GM19438 (cell line): ENCODE measurements around the gene PACSIN3.
"Not testable (repeated sequence)": the region's sequence is repeated elsewhere in the genome, so short reads cannot be mapped to it uniquely, and the experiment has no call there.

Experiments used
- ATAC-seq: cut with Tn5 transposase; IDR thresholded peaks from one replicate; pipeline ENCODE4 v1.9.1; 2021; ENCODE audit warnings: low read depth; ENCODE audit not compliant: unreplicated experiment

The PACSIN3 gene

GRCh38 chr11:47186076-47186699 lies at the start of gene PACSIN3:
Gene PACSIN3 (minus strand): TSS chr11:47186434. CDS start chr11:47182727, 3,707 bp downstream.
- ATAC-seq = peak; percentile 69

GRCh38 chr11:47235163-47235562 lies 48.9 kb upstream of the PACSIN3 start:
- no peak for ATAC-seq

GRCh38 chr11:47234669-47235100 lies 48.5 kb upstream of the PACSIN3 start:
- ATAC-seq = no peak

GRCh38 chr11:47233989-47234668 lies 47.9 kb upstream of the PACSIN3 start:
- ATAC-seq = no peak

- no peak for ATAC-seq
Measured at GRCh38 chr11:47233051-47233450, 46.8 kb upstream of the PACSIN3 start.

- no peak for ATAC-seq
Measured at GRCh38 chr11:47229161-47229560, 42.9 kb upstream of the PACSIN3 start.

GRCh38 chr11:47225552-47226400 lies 39.5 kb upstream of the PACSIN3 start:
- peak; percentile 74 for ATAC-seq

- no peak for ATAC-seq
Measured at GRCh38 chr11:47222696-47223095, 36.5 kb upstream of the PACSIN3 start.

GRCh38 chr11:47220401-47220821 lies 34.2 kb upstream of the PACSIN3 start:
- ATAC-seq = no peak

GRCh38 chr11:47216121-47216798 lies 30.0 kb upstream of the PACSIN3 start:
- ATAC-seq = no peak

GRCh38 chr11:47215366-47215910 lies 29.2 kb upstream of the PACSIN3 start:
- no peak for ATAC-seq

GRCh38 chr11:47213950-47214565 lies 27.8 kb upstream of the PACSIN3 start:
- ATAC-seq = peak; percentile 58

- ATAC-seq = no peak
Measured at GRCh38 chr11:47212938-47213337, 26.7 kb upstream of the PACSIN3 start.

GRCh38 chr11:47208628-47209027 lies 22.4 kb upstream of the PACSIN3 start:
- no peak for ATAC-seq

GRCh38 chr11:47208008-47208552 lies 21.8 kb upstream of the PACSIN3 start:
- not testable (repeated sequence) for ATAC-seq

- no peak for ATAC-seq
Measured at GRCh38 chr11:47207459-47207858, 21.2 kb upstream of the PACSIN3 start.

GRCh38 chr11:47206577-47206976 lies 20.3 kb upstream of the PACSIN3 start:
- ATAC-seq = not testable (repeated sequence)

GRCh38 chr11:47204637-47204989 lies 18.4 kb upstream of the PACSIN3 start:
- ATAC-seq = no peak

- no peak for ATAC-seq
Measured at GRCh38 chr11:47202576-47202975, 16.3 kb upstream of the PACSIN3 start.

- no peak for ATAC-seq
Measured at GRCh38 chr11:47201015-47201414, 14.8 kb upstream of the PACSIN3 start.
